Osteoblast (primary cell): ENCODE measurements around the gene LOXL1. TPM values are rescaled to one million over a fixed set of nuclear protein-coding genes. Genes with fewer than 3 reads are reported as not detected.

Experiments used
- DNase-seq: peaks from one replicate; pipeline ENCODE4 v3.0.0; 2011; ENCODE audit warnings: low spot score, mixed read lengths; ENCODE audit not compliant: insufficient read length; ENCODE audit errors: missing footprints
- H2AFZ ChIP-seq: 2 replicates; pipeline ENCODE4 v1.6.0; 2011; ENCODE audit warnings: mild to moderate bottlenecking, low read length
- H3K27ac ChIP-seq: 2 replicates; pipeline ENCODE4 v1.5.1; 2011; ENCODE audit warnings: mild to moderate bottlenecking, low read depth, low read length, moderate library complexity
- H3K27me3 ChIP-seq: 2 replicates; pipeline ENCODE4 v1.6.0; 2012; ENCODE audit warnings: mild to moderate bottlenecking, control low read depth, inconsistent platforms, low read length, moderate library complexity; ENCODE audit not compliant: insufficient read depth
- H3K36me3 ChIP-seq: 2 replicates; pipeline ENCODE4 v1.5.1; 2011; ENCODE audit warnings: mild to moderate bottlenecking, low read length, control low read depth, moderate library complexity; ENCODE audit not compliant: insufficient read depth
- H3K4me1 ChIP-seq: 2 replicates; pipeline ENCODE4 v1.5.1; 2011; ENCODE audit warnings: mild to moderate bottlenecking, low read length, control low read depth, moderate library complexity; ENCODE audit not compliant: insufficient read depth
- H3K4me2 ChIP-seq: 2 replicates; pipeline ENCODE4 v1.6.0; 2011; ENCODE audit warnings: mild to moderate bottlenecking, low read length; ENCODE audit not compliant: insufficient read depth
- H3K4me3 ChIP-seq: fragments of 200-600 bp; sonication (generic); 3 replicates; pipeline ENCODE4 v1.5.1; 2012; ENCODE audit warnings: mild to moderate bottlenecking, low read length, inconsistent platforms; ENCODE audit not compliant: insufficient read depth
- H3K79me2 ChIP-seq: 2 replicates; pipeline ENCODE4 v1.6.0; 2012; ENCODE audit warnings: mild to moderate bottlenecking, low read length, control low read depth, inconsistent platforms; ENCODE audit not compliant: insufficient read depth
- H3K9me3 ChIP-seq: 2 replicates; pipeline ENCODE4 v1.5.1; 2011; ENCODE audit warnings: low read depth, low read length, control low read depth
- H4K20me1 ChIP-seq: 2 replicates; pipeline ENCODE4 v1.6.0; 2012; ENCODE audit warnings: mild to moderate bottlenecking, low read length, control low read depth; ENCODE audit not compliant: insufficient read depth
- total RNA-seq: library from RNA; depleted of rRNA; stranded (reverse); fragments of >200 nt; gene quantifications from 2 replicates; pipeline ENCODE4 v1.2.3, GENCODE V29; 2012
- TF ChIP-seq, protein P1 (sequence below): IDR thresholded peaks from 2 replicates; pipeline ENCODE4 v1.5.1; 2011; ENCODE audit warnings: mild to moderate bottlenecking, low read depth, low read length, moderate library complexity; ENCODE audit errors: extremely low read depth

The LOXL1 gene
- total RNA-seq, 1 donor, result 246 TPM

DNA sequence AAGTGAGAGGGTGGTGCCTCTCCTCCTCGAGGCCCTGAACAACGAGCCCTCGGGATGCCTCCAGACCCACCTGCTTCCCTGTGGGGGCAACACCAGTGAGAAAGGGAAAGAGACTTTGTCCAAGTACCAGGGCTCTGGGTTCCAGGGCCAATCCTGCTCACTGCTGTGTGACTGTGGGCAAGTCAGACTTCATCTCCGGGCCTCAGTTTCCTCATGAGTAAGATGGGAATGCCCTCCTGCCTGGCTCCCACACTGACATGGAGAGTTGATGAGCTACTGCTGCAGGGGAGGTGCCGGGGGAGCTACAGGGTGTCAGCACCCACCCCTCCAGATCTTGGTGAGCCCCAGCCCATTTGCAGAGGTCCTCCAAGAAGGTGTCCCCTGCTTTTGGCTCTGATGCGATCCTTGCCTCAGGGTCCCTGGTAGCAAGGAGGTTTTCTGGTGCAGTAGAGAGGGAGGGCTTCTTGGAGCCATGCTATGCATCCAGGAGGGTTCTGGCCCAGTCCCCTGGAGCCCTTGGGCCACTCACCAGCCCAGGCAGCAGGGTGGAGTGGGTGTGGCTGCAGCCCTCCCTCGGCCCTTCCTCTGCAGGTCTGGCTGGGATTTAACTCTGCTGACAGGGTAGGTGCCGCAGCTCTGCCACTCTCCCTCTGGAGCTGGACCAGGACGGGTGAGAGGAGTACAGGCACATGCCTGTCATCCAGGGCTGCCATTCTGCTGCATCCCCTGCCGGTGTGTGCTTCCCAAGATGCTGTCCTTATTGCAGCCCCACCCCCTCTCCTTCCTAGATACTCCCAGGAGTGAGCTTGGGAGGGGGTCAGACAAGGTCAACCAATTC, 26.9 kb downstream of the LOXL1 start:
- peaks cover 48% of the 10 kb centered on the region for H3K4me1 ChIP-seq
- TF ChIP-seq, protein P1, sequence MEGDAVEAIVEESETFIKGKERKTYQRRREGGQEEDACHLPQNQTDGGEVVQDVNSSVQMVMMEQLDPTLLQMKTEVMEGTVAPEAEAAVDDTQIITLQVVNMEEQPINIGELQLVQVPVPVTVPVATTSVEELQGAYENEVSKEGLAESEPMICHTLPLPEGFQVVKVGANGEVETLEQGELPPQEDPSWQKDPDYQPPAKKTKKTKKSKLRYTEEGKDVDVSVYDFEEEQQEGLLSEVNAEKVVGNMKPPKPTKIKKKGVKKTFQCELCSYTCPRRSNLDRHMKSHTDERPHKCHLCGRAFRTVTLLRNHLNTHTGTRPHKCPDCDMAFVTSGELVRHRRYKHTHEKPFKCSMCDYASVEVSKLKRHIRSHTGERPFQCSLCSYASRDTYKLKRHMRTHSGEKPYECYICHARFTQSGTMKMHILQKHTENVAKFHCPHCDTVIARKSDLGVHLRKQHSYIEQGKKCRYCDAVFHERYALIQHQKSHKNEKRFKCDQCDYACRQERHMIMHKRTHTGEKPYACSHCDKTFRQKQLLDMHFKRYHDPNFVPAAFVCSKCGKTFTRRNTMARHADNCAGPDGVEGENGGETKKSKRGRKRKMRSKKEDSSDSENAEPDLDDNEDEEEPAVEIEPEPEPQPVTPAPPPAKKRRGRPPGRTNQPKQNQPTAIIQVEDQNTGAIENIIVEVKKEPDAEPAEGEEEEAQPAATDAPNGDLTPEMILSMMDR, result no peak
- no peak overlapping the region for H3K4me3 ChIP-seq
- peak; percentile 46 for DNase-seq
- H3K79me2 ChIP-seq, result no peaks in the 10 kb centered on the region
- no peaks in the 10 kb centered on the region for H3K27me3 ChIP-seq
- peaks cover 3% of the 10 kb centered on the region for H4K20me1 ChIP-seq
- peaks cover 44% of the 10 kb centered on the region for H3K36me3 ChIP-seq
- H3K27ac ChIP-seq, result no peak overlapping the region
- H3K9me3 ChIP-seq, result no peaks in the 10 kb centered on the region
- H2AFZ ChIP-seq, result no peak overlapping the region
- H3K4me2 ChIP-seq, result no peak overlapping the region

DNA sequence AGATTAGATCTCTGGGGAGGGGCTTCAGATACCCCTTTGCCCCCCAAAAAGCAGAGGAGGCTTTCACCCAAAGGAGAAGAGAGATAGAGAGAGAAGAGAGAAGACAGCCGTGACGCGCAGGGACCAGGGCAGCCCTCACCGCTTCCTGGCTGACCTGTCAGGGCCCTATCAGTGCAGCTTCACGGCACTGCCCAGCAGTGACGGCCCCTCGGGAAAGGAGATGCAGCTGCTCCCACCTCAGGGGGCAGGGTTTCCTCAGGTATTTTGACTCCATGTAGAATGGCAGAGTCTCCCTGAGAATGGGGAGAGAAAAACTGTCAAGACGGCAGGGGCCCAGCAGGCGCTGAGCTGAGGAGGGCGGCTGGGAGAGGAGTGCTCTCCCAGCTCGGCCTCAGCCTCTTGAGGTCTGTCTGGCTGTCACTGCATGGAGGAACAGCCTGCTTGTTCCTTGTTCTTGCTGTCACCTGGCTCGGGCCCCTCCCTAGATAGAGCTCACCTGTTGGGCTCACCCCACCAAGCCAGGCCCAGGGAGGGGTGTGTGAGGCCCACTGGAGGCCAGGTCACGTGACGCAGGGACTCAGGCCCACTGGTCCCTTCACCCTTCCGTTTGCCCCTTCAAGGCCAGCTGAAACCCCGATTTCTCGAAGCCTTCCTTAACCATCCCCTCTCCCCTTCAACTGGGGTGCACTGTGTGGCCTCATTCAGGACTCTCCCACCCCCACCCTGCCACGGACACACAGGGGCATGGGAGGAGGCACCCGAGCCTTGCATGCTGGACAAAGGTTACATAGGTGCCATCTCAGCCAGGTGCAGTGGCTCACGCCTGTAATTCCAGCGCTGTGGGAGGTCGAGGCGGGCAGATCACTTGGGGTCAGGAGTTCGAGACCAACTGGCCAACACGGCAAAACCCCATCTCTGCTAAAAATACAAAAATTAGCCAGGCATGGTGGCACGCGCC, 28.2 kb downstream of the LOXL1 start:
- TF ChIP-seq, protein P1, result no peak
- peak; percentile 21 for DNase-seq
- Histone ChIP-seq H3K9me3 (no peaks in the 10 kb centered on the region), H4K20me1 (no peaks in the 10 kb centered on the region), H2AFZ (no peak overlapping the region), H3K4me2 (no peak overlapping the region), H3K79me2 (no peaks in the 10 kb centered on the region), H3K4me1 (peaks cover 58% of the 10 kb centered on the region), H3K36me3 (peaks cover 31% of the 10 kb centered on the region), H3K27ac (no peak overlapping the region), H3K27me3 (no peaks in the 10 kb centered on the region), H3K4me3 (no peak overlapping the region)

DNA sequence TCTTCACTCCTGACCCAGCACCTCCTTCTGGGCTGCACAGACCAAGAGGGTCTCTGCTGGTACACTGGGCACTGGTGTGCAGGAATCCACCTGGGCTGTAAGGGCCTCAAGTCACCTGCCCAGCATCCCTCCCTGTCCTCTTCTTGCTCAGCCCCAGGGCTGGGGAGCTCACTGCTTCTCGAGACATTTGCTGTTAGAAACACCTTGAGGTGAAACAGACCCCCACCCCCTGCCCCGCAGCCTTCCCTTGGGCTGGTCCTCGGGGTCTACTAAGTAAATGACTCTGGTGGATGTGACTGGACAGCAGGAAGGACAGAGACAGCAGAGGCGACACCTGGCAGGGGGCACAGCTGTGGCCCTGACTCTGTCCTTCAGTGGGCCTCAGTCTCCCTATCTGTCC, 29.1 kb downstream of the LOXL1 start:
- H3K79me2 ChIP-seq, result no peaks in the 10 kb centered on the region
- no peaks in the 10 kb centered on the region for H3K27me3 ChIP-seq
- H3K27ac ChIP-seq, result peak overlapping the region; percentile 6
- TF ChIP-seq, protein P1, result no peak
- peaks cover 53% of the 10 kb centered on the region for H3K4me1 ChIP-seq
- H2AFZ ChIP-seq, result no peak overlapping the region
- no peaks in the 10 kb centered on the region for H3K9me3 ChIP-seq
- H4K20me1 ChIP-seq, result no peaks in the 10 kb centered on the region
- no peak overlapping the region for H3K4me2 ChIP-seq
- H3K4me3 ChIP-seq, result no peak overlapping the region
- peaks cover 22% of the 10 kb centered on the region for H3K36me3 ChIP-seq
- DNase-seq, result peak; percentile 27
